Measurements from ENCODE around the gene SLC17A6.

SLC17A6 gene

DNA sequence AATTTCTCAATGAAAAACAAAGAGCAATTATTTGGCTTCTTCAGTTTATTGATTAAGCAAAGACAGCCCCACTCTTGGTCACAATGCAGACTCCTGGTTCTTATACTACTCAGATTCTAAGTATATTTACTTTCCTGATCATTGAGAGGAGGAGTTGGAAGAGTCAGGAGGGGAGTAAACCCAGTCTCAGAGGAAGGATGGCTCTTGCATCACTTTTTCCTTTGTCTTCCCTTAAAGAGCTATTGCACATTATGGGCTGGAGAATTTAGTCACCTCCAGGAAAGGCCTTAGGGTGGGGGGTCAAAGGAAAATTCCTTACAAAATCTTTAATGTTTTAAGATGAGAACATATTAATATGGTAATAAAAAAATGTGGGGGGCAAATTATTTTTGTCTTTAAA lies 8.1 kb downstream of the SLC17A6 start:
- no peaks in the 10 kb centered on the region for H3K4me1 Mint-ChIP-seq (ENCODE audit: low read depth)
- H3K27me3 Mint-ChIP-seq (ENCODE audit: low read depth), result peaks cover 46% of the 10 kb centered on the region
- H3K4me3 Mint-ChIP-seq, result no peak overlapping the region
- no peaks in the 10 kb centered on the region for H3K9me3 Mint-ChIP-seq
- H3K36me3 Mint-ChIP-seq (ENCODE audit: low read depth), result no peaks in the 10 kb centered on the region
- no peak overlapping the region for H3K27ac Mint-ChIP-seq

DNA sequence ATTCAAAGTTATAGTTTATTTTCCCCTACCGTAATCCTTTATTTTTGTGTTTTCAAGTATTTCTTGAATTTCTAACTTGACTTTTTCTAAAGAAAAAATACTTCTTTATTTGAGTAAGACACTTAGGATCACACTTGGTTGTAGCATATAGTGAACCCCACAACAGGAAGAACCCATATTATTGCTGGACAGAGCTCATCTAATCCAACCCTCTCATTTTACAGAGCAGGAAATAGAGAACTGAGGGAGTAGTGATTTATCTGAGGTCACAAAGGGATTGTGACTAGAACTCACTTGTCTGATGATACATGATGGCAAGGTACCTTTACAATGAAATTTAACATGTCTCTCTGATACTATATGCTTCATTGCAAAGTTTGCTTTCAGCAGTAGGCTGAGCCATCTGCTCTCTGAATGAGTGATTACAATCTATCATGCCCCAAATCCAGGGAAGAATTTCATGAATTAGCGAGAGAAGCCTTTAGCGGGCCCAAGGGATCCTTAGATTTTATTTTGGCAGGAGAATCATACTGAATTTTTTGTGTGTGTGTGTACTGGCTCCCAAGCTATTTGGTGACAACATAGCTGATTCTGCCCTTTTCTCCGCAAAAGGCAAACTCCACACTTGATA lies 9.8 kb downstream of the SLC17A6 start:
- Mint-ChIP-seq H3K36me3 (ENCODE audit: low read depth) (no peaks in the 10 kb centered on the region), H3K27me3 (ENCODE audit: low read depth) (peaks cover 29% of the 10 kb centered on the region), H3K4me3 (no peak overlapping the region), H3K27ac (no peak overlapping the region), H3K9me3 (no peaks in the 10 kb centered on the region), H3K4me1 (ENCODE audit: low read depth) (no peaks in the 10 kb centered on the region)

GRCh38 chr11:22349491-22349890 lies 11.3 kb downstream of the SLC17A6 start:
- Mint-ChIP-seq H3K36me3 (ENCODE audit: low read depth) (no peaks in the 10 kb centered on the region), H3K4me3 (no peak overlapping the region), H3K4me1 (ENCODE audit: low read depth) (no peaks in the 10 kb centered on the region), H3K9me3 (no peaks in the 10 kb centered on the region), H3K27me3 (ENCODE audit: low read depth) (peaks cover 14% of the 10 kb centered on the region), H3K27ac (no peak overlapping the region)

GRCh38 chr11:22359295-22359694 lies 21.1 kb downstream of the SLC17A6 start:
- H3K27ac Mint-ChIP-seq, result no peak overlapping the region
- H3K9me3 Mint-ChIP-seq, result no peaks in the 10 kb centered on the region
- H3K4me3 Mint-ChIP-seq, result no peak overlapping the region
- no peaks in the 10 kb centered on the region for H3K36me3 Mint-ChIP-seq (ENCODE audit: low read depth)
- H3K4me1 Mint-ChIP-seq (ENCODE audit: low read depth), result no peaks in the 10 kb centered on the region
- peaks cover 5% of the 10 kb centered on the region for H3K27me3 Mint-ChIP-seq (ENCODE audit: low read depth)

GRCh38 chr11:22371160-22371559 lies 33.0 kb downstream of the SLC17A6 start:
- Mint-ChIP-seq H3K27me3 (ENCODE audit: low read depth) (no peaks in the 10 kb centered on the region), H3K4me1 (ENCODE audit: low read depth) (no peaks in the 10 kb centered on the region), H3K4me3 (no peak overlapping the region), H3K9me3 (no peaks in the 10 kb centered on the region), H3K27ac (no peak overlapping the region), H3K36me3 (ENCODE audit: low read depth) (no peaks in the 10 kb centered on the region)

DNA sequence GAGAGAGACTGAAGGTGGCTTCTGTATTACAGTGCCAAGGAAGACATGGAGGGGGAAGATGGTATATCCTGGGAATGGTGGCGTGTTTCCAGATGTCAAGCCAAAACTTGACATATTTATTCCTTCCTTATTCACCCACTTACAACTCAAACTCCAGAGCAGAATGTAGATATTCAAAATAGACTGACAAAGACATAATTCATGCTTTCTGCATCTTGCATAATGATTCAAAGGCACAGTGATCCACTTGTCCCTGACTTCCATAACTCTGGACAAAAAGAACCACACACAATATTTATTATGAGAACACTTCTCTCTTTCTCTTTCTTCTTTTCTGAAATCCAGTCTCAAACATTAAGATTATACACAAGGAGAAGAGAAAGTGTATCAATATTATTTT lies 48.9 kb downstream of the SLC17A6 start:
- Mint-ChIP-seq H3K36me3 (ENCODE audit: low read depth) (no peaks in the 10 kb centered on the region), H3K4me3 (no peak overlapping the region), H3K27ac (no peak overlapping the region), H3K9me3 (no peaks in the 10 kb centered on the region), H3K27me3 (ENCODE audit: low read depth) (no peaks in the 10 kb centered on the region), H3K4me1 (ENCODE audit: low read depth) (no peaks in the 10 kb centered on the region)

DNA sequence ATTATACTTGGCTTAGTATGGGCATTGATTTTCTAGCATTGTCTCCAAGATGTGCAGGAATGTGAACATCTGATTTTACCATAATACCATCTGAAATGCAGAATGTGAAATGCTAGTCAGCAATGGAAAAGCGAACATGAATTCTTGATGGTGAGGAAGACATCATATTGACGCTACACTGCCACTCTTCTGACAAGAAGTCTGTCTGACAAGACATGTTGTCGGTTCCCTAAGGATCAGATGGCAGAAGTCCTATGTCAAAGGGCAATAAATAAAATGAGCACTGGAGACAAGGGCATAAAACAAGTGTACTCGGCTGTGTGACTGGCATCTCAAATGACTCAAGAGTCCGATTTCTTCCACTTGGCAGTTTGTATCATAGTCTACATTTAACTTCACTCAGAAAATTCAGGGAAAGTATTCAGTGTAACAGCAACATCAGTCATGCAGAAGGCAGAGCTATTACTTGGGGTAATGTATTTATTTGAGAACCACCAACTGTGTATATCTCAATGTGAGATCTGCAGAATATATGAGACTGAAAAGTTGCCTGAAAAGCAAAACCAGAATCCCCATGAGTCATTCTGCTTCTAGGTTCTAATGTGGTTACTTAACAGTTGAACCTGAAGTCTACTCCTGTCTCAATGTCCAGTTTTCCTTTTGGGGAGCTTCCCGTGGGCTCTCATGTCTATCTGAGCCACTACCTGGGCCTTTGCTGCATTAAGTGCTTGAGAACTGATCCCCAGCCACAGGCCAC lies 51.5 kb downstream of the SLC17A6 start:
- H3K9me3 Mint-ChIP-seq, result no peaks in the 10 kb centered on the region
- no peak overlapping the region for H3K27ac Mint-ChIP-seq
- no peaks in the 10 kb centered on the region for H3K4me1 Mint-ChIP-seq (ENCODE audit: low read depth)
- H3K36me3 Mint-ChIP-seq (ENCODE audit: low read depth), result no peaks in the 10 kb centered on the region
- H3K27me3 Mint-ChIP-seq (ENCODE audit: low read depth), result no peaks in the 10 kb centered on the region
- H3K4me3 Mint-ChIP-seq, result no peak overlapping the region

- Mint-ChIP-seq H3K27ac (no peak overlapping the region), H3K4me1 (ENCODE audit: low read depth) (no peaks in the 10 kb centered on the region), H3K9me3 (no peaks in the 10 kb centered on the region), H3K27me3 (ENCODE audit: low read depth) (no peaks in the 10 kb centered on the region), H3K36me3 (ENCODE audit: low read depth) (no peaks in the 10 kb centered on the region), H3K4me3 (no peak overlapping the region)
Observed at GRCh38 chr11:22390283-22390655, 52.1 kb downstream of the SLC17A6 start.

DNA sequence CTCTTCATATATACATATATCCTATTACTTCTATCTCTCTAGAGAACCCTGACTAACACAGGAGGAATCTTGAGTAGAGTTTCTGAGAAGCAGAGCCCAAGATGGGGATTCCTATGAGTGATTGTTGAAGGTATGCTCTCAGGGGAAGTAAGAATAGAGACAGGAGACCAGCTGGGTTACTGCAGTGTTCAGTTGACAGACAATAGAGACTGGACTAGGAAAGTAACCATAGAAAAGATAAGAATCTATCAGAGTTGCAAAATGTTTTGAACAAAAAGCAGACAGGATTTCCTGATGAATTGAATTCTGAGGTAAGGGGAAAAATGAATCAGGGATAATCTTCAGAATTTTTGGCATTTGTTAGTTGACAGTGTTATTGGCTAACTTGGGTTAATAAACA lies 54.4 kb downstream of the SLC17A6 start:
- Mint-ChIP-seq H3K4me1 (ENCODE audit: low read depth) (no peaks in the 10 kb centered on the region), H3K27ac (no peak overlapping the region), H3K9me3 (no peaks in the 10 kb centered on the region), H3K27me3 (ENCODE audit: low read depth) (no peaks in the 10 kb centered on the region), H3K36me3 (ENCODE audit: low read depth) (no peaks in the 10 kb centered on the region), H3K4me3 (no peak overlapping the region)

- no peaks in the 10 kb centered on the region for H3K4me1 Mint-ChIP-seq (ENCODE audit: low read depth)
Observed at GRCh38 chr11:22405377-22405776, 67.2 kb downstream of the SLC17A6 start.

GRCh38 chr11:22407267-22407666 lies 69.1 kb downstream of the SLC17A6 start:
- Mint-ChIP-seq H3K27me3 (ENCODE audit: low read depth) (no peaks in the 10 kb centered on the region), H3K27ac (no peak overlapping the region), H3K9me3 (no peaks in the 10 kb centered on the region), H3K36me3 (ENCODE audit: low read depth) (no peaks in the 10 kb centered on the region), H3K4me1 (ENCODE audit: low read depth) (no peaks in the 10 kb centered on the region), H3K4me3 (no peak overlapping the region)

More at GRCh38 chr11:22405377-22405776, 67.2 kb downstream of the SLC17A6 start:
- Mint-ChIP-seq H3K36me3 (ENCODE audit: low read depth) (no peaks in the 10 kb centered on the region), H3K27me3 (ENCODE audit: low read depth) (no peaks in the 10 kb centered on the region), H3K9me3 (no peaks in the 10 kb centered on the region), H3K4me3 (no peak overlapping the region), H3K27ac (no peak overlapping the region)

DNA sequence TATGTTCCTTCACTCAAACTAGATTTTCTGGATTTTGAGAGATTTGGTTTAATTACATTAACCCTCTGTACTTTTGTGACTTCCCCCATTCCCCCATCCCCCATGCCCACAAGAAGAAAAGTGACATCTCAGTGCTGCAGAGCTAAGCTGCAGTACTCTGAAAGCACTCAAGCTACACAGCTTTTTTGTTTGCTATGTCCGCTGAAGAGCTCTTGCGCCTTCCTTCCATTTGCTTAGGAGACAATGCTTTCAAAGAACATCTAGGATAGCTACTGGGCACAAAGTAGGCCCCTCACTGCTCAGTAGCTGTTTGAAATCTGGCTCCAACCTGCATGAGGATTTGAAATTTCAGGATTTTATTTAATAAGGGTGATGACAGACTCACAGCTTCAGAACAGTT lies 69.7 kb downstream of the SLC17A6 start:
- no peaks in the 10 kb centered on the region for H3K36me3 Mint-ChIP-seq (ENCODE audit: low read depth)
- no peaks in the 10 kb centered on the region for H3K4me1 Mint-ChIP-seq (ENCODE audit: low read depth)
- H3K9me3 Mint-ChIP-seq, result no peaks in the 10 kb centered on the region
- H3K27me3 Mint-ChIP-seq (ENCODE audit: low read depth), result no peaks in the 10 kb centered on the region
- no peak overlapping the region for H3K4me3 Mint-ChIP-seq
- H3K27ac Mint-ChIP-seq, result no peak overlapping the region

- no peaks in the 10 kb centered on the region for H3K36me3 Mint-ChIP-seq (ENCODE audit: low read depth)
- no peaks in the 10 kb centered on the region for H3K9me3 Mint-ChIP-seq
- no peaks in the 10 kb centered on the region for H3K27me3 Mint-ChIP-seq (ENCODE audit: low read depth)
- no peaks in the 10 kb centered on the region for H3K4me1 Mint-ChIP-seq (ENCODE audit: low read depth)
- no peak overlapping the region for H3K27ac Mint-ChIP-seq
- H3K4me3 Mint-ChIP-seq, result no peak overlapping the region
Observed at GRCh38 chr11:22415476-22415875, 77.3 kb downstream of the SLC17A6 start.

DNA sequence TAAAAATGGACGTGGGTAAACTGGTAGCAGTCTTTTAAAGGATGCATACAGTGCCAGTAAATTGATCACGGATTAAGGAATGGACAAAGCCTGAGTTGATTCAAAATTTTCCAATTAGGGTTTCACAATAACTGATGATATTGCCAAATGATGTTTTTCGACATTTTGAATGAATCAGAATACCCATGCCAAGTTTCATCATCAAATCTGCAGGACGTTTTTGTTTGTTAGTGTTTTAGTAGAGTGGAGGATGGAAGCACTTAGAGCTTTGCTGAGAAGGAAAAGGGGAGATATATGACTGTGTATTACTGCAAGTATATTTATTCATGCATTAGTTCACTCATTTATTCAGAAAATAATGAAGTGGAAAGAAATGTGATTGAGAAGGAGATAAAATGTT lies 78.3 kb downstream of the SLC17A6 start:
- Mint-ChIP-seq H3K36me3 (ENCODE audit: low read depth) (no peaks in the 10 kb centered on the region), H3K9me3 (no peaks in the 10 kb centered on the region), H3K27me3 (ENCODE audit: low read depth) (no peaks in the 10 kb centered on the region), H3K4me1 (ENCODE audit: low read depth) (no peaks in the 10 kb centered on the region), H3K4me3 (no peak overlapping the region), H3K27ac (no peak overlapping the region)

GRCh38 chr11:22426915-22427314 lies 88.7 kb downstream of the SLC17A6 start:
- no peaks in the 10 kb centered on the region for H3K4me1 Mint-ChIP-seq (ENCODE audit: low read depth)
- H3K27ac Mint-ChIP-seq, result no peak overlapping the region
- peaks cover 3% of the 10 kb centered on the region for H3K27me3 Mint-ChIP-seq (ENCODE audit: low read depth)
- no peak overlapping the region for H3K4me3 Mint-ChIP-seq
- H3K36me3 Mint-ChIP-seq (ENCODE audit: low read depth), result no peaks in the 10 kb centered on the region
- no peaks in the 10 kb centered on the region for H3K9me3 Mint-ChIP-seq

Data from T-helper 1 cell treated with Interleukin-12 subunit alpha and Interleukin-12 subunit beta and Interleukin-4 antibody, amounts not matched to agents 30 μg/mL and 1 μg/mL, for 36 hours (primary cell).